22Rv1 (cell line): ENCODE data around the gene MYO1D.

Experiments
- ZFX ChIP-seq: fragments of 450-650 bp; IDR thresholded peaks from 2 replicates; pipeline ENCODE4 v1.6.1; 2017; ENCODE audit warnings: antibody characterized with exemption, borderline replicate concordance
- TF ChIP-seq, protein P1 (sequence below): fragments of 450-650 bp; IDR thresholded peaks from 2 replicates; pipeline ENCODE4 v1.5.1; 2017; ENCODE audit warnings: mild to moderate bottlenecking

DNA sequence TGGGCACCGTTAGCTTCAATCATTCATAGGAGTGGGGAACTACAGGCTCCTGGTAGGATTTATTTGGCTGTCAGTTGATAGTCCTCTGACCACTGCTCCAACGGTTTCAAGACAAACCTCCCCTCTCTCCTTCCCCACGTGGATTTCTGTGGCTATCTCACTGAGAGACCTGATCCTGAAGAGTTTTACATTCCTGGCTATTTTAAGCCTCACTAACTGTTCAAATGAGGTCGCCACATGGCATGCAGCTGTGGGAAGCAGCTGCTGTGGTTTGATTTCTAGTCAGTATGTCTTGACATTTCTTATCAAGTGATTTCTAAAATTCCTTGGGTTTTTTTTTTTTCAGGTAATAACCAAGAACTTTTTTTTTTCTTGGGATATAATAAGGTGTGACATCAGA lies 351.8 kb downstream of the MYO1D start:
- TF ChIP-seq, protein P1, sequence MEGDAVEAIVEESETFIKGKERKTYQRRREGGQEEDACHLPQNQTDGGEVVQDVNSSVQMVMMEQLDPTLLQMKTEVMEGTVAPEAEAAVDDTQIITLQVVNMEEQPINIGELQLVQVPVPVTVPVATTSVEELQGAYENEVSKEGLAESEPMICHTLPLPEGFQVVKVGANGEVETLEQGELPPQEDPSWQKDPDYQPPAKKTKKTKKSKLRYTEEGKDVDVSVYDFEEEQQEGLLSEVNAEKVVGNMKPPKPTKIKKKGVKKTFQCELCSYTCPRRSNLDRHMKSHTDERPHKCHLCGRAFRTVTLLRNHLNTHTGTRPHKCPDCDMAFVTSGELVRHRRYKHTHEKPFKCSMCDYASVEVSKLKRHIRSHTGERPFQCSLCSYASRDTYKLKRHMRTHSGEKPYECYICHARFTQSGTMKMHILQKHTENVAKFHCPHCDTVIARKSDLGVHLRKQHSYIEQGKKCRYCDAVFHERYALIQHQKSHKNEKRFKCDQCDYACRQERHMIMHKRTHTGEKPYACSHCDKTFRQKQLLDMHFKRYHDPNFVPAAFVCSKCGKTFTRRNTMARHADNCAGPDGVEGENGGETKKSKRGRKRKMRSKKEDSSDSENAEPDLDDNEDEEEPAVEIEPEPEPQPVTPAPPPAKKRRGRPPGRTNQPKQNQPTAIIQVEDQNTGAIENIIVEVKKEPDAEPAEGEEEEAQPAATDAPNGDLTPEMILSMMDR: no peak
- no peak for TF ChIP-seq ZFX
